Panc1 (cell line): ENCODE measurements around the gene BAD. TPM values are rescaled to one million over a fixed set of nuclear protein-coding genes. Genes with fewer than 3 reads are reported as not detected.

ENCODE experiments used
- ATAC-seq: fragments of 200-7000 bp; cut with Tn5 transposase; 2 replicates; pipeline ENCODE4 v1.9.1; 2020; ENCODE audit warnings: mild to moderate bottlenecking, moderate library complexity
- BruUV-seq: library from RNA; stranded (reverse); fragments of 400-500 nt; replicated peaks from 2 replicates; lab custom pipeline; 2021; lab: Mats Ljungman, UMichigan
- CTCF ChIA-PET: fragments of 300-600 bp; sonication (Branson Sonifier 250); formaldehyde crosslinking; loops from one replicate; lab custom pipeline; 2022; ENCODE audit warnings: antibody characterized with exemption; lab: Charles Lee
- POLR2A ChIA-PET: fragments of 300-600 bp; sonication (Branson Sonifier 250); formaldehyde crosslinking; loops from one replicate; lab custom pipeline; 2022; ENCODE audit warnings: antibody characterized with exemption; lab: Charles Lee
- DNase-seq: peaks from one replicate; pipeline ENCODE4 v3.0.0-alpha.2; 2010; ENCODE audit warnings: low read depth, low spot score
- H3K27ac ChIP-seq: 2 replicates; pipeline ENCODE4 v1.5.1; 2011; ENCODE audit warnings: mild to moderate bottlenecking, low read length, inconsistent platforms
- H3K27me3 ChIP-seq: fragments of 200-500 bp; sonication (Bioruptor generic); 2 replicates; pipeline ENCODE4 v1.6.0; 2014; ENCODE audit warnings: low read length, inconsistent platforms; ENCODE audit not compliant: control insufficient read depth, insufficient read depth
- H3K36me3 ChIP-seq: fragments of 200-500 bp; sonication (Bioruptor generic); 2 replicates; pipeline ENCODE4 v1.5.1; 2014; ENCODE audit warnings: inconsistent platforms, mild to moderate bottlenecking, low read length, moderate library complexity; ENCODE audit not compliant: control insufficient read depth, insufficient read depth
- H3K4me1 ChIP-seq: 2 replicates; pipeline ENCODE4 v1.5.1; 2011; ENCODE audit warnings: inconsistent platforms, mild to moderate bottlenecking, low read length, moderate library complexity; ENCODE audit not compliant: control insufficient read depth, insufficient read depth
- H3K4me3 ChIP-seq, 2 experiments: 2 replicates each; pipeline ENCODE4 v1.5.1; 2011 to 2012; ENCODE audit warnings: low read depth in 2 of 2, low read length in 2 of 2, mild to moderate bottlenecking in 2 of 2, inconsistent platforms in 1 of 2, moderate library complexity in 1 of 2
- H3K9me3 ChIP-seq: fragments of 200-500 bp; sonication (Bioruptor generic); 2 replicates; pipeline ENCODE4 v1.5.1; 2014; ENCODE audit warnings: low read depth, mild to moderate bottlenecking, inconsistent platforms, low read length, moderate library complexity; ENCODE audit not compliant: control insufficient read depth, insufficient read depth
- POLR2AphosphoS5 ChIP-seq: IDR thresholded peaks from 2 replicates; pipeline ENCODE4 v1.6.1; 2012; ENCODE audit warnings: mild to moderate bottlenecking, low read depth, low read length, moderate library complexity
- REST ChIP-seq, 2 experiments: IDR thresholded peaks; 2 replicates each; pipeline ENCODE4 v1.6.1; 2011 to 2012; ENCODE audit warnings: low read depth in 2 of 2, control low read depth in 1 of 2, low read length in 1 of 2, mild to moderate bottlenecking in 1 of 2, moderate library complexity in 1 of 2; ENCODE audit not compliant: insufficient read depth in 1 of 2
- SIN3A ChIP-seq: IDR thresholded peaks from 2 replicates; pipeline ENCODE4 v1.6.1; 2012; ENCODE audit warnings: low read depth, mild to moderate bottlenecking, low read length, moderate library complexity, borderline replicate concordance; ENCODE audit not compliant: insufficient read depth
- TCF7L2 ChIP-seq: IDR thresholded peaks from 2 replicates; pipeline ENCODE4 v1.6.1; 2011; ENCODE audit warnings: mild to moderate bottlenecking, low read depth, low read length, inconsistent platforms
- in situ Hi-C: cut with HindIII; loops from 2 replicates; pipeline ENCODE4 v1.10.0; 2016; ENCODE audit warnings: low sequenced_read_pairs, low pct_unique_long_range_greater_than_20kb
- intact Hi-C: fragments of 100-400 bp; cut with micrococcal nuclease; formaldehyde crosslinking; loops from one replicate; pipeline ENCODE4 v1.10.0; 2022; ENCODE audit not compliant: unreplicated experiment
- total RNA-seq: library from RNA; stranded (reverse); gene quantifications from one replicate; pipeline ENCODE4 v1.2.1, GENCODE V29; 2021; ENCODE audit not compliant: unreplicated experiment
- TF ChIP-seq, protein P1 (sequence below): fragments of 450-650 bp; IDR thresholded peaks from 2 replicates; pipeline ENCODE4 v1.5.1; 2017; ENCODE audit warnings: mild to moderate bottlenecking

The BAD gene
- total RNA-seq, 1 experiment from 2014 or later, result 77.7 TPM

DNA sequence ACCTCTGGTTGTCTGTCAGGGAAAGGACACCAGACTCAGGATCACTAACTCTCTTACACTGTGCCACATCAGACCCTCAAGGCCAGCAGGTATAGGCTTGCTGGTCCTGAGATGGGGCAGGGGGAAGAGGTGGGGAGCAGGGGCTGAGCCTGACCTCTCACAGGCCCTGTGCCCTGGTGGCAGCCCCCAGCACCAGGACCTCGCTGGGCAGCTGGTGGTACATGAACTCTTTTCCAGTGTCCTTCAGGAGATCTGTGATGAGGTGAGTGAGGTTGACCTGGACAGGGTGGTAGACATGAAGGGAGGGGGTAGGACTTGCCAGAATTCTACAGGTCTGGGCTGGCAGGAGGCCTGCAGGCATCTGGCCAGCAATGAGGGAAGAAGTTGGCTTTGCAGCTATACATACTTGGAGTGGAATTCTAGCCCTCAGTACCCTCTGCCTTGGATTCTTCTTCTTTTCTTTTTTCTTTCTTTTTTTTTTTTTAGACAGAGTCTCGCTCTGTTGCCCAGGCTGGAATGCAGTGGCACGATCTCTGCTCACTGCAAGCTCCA, 57.0 kb downstream of the BAD start:
- peak overlapping the region; percentile 76 to 86 for H3K4me3 ChIP-seq
- no TSS peak for BruUV-seq
- peak overlapping the region; percentile 90 for H3K27ac ChIP-seq
- no peak for TF ChIP-seq TCF7L2
- no peak for TF ChIP-seq POLR2AphosphoS5
- TF ChIP-seq, protein P1, sequence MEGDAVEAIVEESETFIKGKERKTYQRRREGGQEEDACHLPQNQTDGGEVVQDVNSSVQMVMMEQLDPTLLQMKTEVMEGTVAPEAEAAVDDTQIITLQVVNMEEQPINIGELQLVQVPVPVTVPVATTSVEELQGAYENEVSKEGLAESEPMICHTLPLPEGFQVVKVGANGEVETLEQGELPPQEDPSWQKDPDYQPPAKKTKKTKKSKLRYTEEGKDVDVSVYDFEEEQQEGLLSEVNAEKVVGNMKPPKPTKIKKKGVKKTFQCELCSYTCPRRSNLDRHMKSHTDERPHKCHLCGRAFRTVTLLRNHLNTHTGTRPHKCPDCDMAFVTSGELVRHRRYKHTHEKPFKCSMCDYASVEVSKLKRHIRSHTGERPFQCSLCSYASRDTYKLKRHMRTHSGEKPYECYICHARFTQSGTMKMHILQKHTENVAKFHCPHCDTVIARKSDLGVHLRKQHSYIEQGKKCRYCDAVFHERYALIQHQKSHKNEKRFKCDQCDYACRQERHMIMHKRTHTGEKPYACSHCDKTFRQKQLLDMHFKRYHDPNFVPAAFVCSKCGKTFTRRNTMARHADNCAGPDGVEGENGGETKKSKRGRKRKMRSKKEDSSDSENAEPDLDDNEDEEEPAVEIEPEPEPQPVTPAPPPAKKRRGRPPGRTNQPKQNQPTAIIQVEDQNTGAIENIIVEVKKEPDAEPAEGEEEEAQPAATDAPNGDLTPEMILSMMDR, result no peak
- no peak for TF ChIP-seq REST (IDR thresholded peaks at IDR 0.05; ENCODE audit: insufficient read depth in 1 of 2, low read depth in 2 of 2, low read length in 1 of 2)
- TF ChIP-seq SIN3A, result no peak
- in situ Hi-C loops (no loop called here), intact Hi-C loops (no loop called here)
- no peaks in the 10 kb centered on the region for H3K27me3 ChIP-seq
- H3K4me1 ChIP-seq, result peaks cover 32% of the 10 kb centered on the region
- ChIA-PET CTCF (interaction anchor here (0.6 kb wide), 1 partner anchor 23 kb away, joined by 5 read pairs; no protein-coding TSS in a partner anchor), POLR2A (interaction anchor here (0.6 to 0.8 kb wide), 2 partner anchors 14 to 47 kb away, joined by 4 to 9 read pairs; no protein-coding TSS in a partner anchor)
- peaks cover 2% of the 10 kb centered on the region for H3K36me3 ChIP-seq
- DNase-seq (no peak), ATAC-seq (no peak)
- H3K9me3 ChIP-seq, result no peaks in the 10 kb centered on the region

GRCh38 chr11:64226507-64227051, 57.9 kb downstream of the BAD start:
- TSS peak; percentile 88 for BruUV-seq
- peak; percentile 56 for ATAC-seq
- ChIA-PET CTCF (no interaction called here), POLR2A (interaction anchor here (0.6 kb wide), 2 partner anchors 48 to 64 kb away, joined by 4 to 5 read pairs; no protein-coding TSS in a partner anchor)
- peak overlapping the region; percentile 76 to 86 for H3K4me3 ChIP-seq
- TF ChIP-seq POLR2AphosphoS5 (no peak), REST (IDR thresholded peaks at IDR 0.05; ENCODE audit: insufficient read depth in 1 of 2, low read depth in 2 of 2, low read length in 1 of 2) (no peak)
- TF ChIP-seq, protein P1, result no peak
- intact Hi-C loops (no loop called here), in situ Hi-C loops (no loop called here)
- peaks cover 2% of the 10 kb centered on the region for H3K36me3 ChIP-seq
- peaks cover 23% of the 10 kb centered on the region for H3K4me1 ChIP-seq
- no peak for DNase-seq
- H3K27me3 ChIP-seq, result no peaks in the 10 kb centered on the region
- peak overlapping the region; percentile 90 for H3K27ac ChIP-seq
- H3K9me3 ChIP-seq, result no peaks in the 10 kb centered on the region
